Measurements from ENCODE around the gene GRIPAP1. TPM values are rescaled to one million over a fixed set of nuclear protein-coding genes. Genes with fewer than 3 reads are reported as not detected.

Gene GRIPAP1
- total RNA-seq, 4 donors from 2014 or later: 25.1 to 44.5 (median 32.2) TPM

DNA sequence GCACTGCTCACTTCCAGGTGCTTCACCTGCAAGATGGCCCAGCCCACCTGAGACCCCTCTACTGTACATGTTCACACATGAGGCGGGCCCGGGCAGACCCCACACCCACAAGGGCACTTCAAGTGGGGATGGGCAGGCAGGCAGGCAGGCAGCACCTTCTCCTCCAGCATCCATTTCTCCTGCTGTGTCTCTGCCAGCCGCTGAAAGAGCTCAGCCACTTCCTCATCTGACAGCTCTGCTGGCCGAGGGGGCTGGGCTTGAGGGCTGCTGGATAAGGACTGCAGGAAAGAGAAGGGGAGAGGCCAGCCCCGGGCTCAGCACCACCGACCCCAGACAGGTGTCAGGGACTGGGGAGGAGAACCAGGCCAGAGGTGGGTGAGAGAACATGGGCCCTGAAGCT is 26.0 kb downstream of the GRIPAP1 start:
- ATAC-seq (ENCODE audit: low FRiP score) (no peak), DNase-seq (ENCODE audit: low spot score) (no peak)
- TF ChIP-seq, protein P1, sequence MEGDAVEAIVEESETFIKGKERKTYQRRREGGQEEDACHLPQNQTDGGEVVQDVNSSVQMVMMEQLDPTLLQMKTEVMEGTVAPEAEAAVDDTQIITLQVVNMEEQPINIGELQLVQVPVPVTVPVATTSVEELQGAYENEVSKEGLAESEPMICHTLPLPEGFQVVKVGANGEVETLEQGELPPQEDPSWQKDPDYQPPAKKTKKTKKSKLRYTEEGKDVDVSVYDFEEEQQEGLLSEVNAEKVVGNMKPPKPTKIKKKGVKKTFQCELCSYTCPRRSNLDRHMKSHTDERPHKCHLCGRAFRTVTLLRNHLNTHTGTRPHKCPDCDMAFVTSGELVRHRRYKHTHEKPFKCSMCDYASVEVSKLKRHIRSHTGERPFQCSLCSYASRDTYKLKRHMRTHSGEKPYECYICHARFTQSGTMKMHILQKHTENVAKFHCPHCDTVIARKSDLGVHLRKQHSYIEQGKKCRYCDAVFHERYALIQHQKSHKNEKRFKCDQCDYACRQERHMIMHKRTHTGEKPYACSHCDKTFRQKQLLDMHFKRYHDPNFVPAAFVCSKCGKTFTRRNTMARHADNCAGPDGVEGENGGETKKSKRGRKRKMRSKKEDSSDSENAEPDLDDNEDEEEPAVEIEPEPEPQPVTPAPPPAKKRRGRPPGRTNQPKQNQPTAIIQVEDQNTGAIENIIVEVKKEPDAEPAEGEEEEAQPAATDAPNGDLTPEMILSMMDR (IDR thresholded peaks at IDR 0.05): no peak

DNA sequence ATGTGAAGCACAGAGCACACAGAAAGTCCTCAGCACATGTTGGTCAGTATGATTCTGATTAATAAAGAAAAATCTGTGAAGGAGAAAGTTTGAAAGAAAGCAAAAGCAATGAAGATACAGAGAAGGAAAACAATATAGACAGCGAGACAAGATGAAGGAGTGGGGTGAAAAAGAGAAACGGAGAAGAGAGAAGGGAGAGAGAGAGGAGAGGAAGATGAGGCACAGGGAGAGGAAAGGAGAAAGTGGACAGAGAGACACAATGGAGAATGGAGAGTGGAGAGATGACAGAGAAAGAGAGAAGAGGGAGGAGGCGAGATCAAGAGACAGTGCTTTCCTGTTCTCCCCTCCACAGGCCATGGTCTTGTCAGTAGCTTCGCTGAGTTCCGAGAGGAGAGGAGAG is 26.5 kb downstream of the GRIPAP1 start:
- no peak for ATAC-seq (ENCODE audit: low FRiP score)
- TF ChIP-seq, protein P1 (IDR thresholded peaks at IDR 0.05): no peak
- no peak for DNase-seq (ENCODE audit: low spot score)

DNA sequence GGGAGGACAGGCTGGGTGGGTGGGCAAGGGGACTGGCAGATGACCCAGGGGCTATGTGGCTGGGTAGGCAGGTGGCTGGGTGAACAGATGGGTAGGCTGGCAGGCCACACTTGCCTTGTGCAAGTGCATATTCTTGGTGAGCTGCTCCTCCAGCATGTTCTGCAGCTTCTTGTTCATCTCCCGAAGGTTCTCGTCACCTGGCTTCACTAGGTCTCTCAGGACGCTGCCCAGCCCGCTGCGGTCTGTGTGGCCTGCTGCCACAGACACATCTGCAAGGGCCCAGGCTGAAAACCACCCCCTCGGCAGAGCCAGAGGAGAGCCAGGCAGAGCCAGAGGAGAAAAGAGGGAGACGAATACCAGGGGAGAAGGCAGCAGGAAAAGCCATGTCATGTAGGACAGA is 27.0 kb downstream of the GRIPAP1 start:
- no peak for ATAC-seq (ENCODE audit: low FRiP score)
- no peak for DNase-seq (ENCODE audit: low spot score)
- TF ChIP-seq, protein P1 (IDR thresholded peaks at IDR 0.05): no peak

DNA sequence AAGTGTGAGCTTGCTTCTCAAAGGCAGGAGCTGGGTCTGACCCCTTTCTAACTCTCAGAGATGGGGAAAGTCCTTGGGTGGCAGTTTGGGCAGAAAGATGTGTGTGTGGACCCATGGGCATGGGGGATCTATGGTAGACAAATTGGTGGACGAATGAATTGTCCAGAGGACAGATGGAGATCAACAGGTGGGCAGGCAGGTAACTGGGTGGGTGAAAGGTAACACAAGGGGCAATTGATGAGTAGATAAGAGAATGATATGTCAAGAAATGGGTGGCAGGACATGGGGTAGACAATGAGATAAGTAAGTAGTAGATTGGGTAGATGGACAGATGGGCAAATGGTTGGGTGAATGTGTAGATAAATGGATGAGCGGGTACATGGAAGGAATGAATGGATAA is 27.5 kb downstream of the GRIPAP1 start:
- no peak for ATAC-seq (ENCODE audit: low FRiP score)

DNA sequence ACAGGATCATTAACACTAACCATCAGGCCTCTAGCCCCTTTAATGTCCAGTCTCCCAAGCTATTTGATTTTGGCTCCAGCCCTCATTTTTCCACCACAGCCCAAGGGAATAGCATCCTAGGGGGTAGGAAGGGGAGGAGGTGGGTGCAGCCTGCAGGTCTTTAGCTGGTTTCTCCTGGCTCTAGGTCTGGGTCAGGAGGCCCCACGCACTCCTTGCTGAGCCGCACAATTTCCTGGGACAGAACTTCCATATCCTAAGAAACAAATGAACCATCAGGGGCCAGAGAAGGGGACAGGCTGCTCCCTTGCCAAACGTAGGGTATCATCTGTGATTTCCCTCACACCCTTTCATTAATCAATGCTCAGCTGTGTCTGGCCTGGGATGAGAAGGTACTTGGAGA is 28.0 kb downstream of the GRIPAP1 start:
- TF ChIP-seq, protein P1 (IDR thresholded peaks at IDR 0.05): no peak
- no peak for ATAC-seq (ENCODE audit: low FRiP score)
- no peak for DNase-seq (ENCODE audit: low spot score)

More for the DNA sequence above, 27.5 kb downstream of the GRIPAP1 start:
- no peak for DNase-seq (ENCODE audit: low spot score)
- TF ChIP-seq, protein P1 (IDR thresholded peaks at IDR 0.05): no peak

DNA sequence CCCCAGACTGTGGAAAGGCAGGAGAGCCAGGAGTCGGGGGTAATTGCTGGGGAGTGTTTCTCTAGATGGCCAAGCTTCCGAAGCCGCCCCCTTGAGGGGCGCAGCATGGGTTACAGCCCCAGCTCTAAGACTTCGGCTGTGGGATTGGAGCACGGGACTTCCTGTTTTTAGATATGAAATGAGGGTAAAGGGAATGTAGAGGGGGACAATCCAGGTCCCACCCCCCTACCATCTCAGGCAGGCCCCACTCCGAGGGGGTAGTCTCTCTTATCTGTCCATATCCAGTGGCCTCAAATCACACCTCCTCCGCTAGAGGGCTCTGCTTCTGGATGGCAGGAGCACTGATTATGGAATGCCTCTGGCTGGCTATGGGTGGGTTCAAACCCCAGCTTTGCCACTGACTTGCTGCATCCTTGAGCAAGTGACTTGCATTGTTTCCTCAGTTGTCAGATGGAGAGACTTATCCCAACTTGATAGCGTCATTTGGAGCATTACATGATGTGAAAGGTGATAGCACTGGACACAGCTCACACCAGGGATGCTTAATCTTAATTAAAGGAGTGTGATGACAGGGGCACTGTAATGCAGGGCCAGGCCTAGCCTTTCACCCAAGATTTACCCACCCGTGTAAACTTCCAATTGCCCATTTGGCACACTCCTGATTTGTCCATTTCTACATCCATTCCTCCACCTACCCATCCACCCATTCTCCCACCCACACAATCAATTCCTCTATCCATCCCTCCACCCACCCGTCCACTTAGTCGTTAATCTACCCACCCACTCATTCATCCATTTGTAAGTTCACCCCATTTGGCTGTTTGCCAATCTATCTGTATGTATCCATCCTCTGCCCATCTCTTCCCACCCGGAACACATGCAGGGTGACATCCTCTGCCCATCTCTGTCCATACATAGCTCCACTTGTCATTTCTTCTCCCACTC is 29.6 kb downstream of the GRIPAP1 start:
- no peak for ATAC-seq (ENCODE audit: low FRiP score)
- no peak for DNase-seq (ENCODE audit: low spot score)
- TF ChIP-seq, protein P1 (IDR thresholded peaks at IDR 0.05): peak in 1 of 3 donors; percentile 31

Measured in omental fat pad (tissue), 4 donors.